Measurements from ENCODE around the gene HOPX.

The HOPX gene

DNA sequence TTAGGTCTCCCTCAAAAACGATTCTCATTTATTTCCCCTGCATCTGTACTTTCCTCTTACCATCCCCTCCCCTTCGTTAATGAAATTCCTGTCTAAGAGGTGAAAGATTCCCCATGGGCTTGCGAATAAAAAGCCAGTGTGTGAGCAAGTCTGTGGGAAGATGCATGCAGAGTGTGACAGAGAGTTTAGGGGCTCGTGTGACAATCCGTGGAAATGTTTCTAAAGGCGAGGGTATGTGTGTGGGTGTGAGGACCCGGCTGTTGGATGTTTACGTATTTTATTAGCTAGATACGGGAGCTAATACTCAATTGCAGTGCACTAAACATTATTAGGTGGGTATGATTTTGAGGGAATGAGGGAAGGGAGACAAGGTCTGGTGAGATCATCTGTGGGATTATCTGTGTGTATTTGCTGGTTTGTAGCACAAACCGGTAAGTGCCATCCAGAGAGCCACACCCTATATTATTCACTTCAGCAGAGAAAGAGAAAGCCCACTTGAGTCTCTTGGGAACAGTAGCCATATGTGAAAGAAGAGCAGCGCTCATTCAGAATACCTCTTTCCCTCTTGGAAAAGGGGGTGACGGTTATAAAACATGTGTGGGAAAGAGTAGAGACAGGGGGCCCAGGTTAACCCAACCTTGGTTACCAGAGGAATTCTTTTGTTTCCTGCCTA is 893 bp upstream of the HOPX start:
- H3K4me3 ChIP-seq (ENCODE audit: control insufficient read depth, low read depth, low read length) = no peak overlapping the region
- TF ChIP-seq, protein P1, sequence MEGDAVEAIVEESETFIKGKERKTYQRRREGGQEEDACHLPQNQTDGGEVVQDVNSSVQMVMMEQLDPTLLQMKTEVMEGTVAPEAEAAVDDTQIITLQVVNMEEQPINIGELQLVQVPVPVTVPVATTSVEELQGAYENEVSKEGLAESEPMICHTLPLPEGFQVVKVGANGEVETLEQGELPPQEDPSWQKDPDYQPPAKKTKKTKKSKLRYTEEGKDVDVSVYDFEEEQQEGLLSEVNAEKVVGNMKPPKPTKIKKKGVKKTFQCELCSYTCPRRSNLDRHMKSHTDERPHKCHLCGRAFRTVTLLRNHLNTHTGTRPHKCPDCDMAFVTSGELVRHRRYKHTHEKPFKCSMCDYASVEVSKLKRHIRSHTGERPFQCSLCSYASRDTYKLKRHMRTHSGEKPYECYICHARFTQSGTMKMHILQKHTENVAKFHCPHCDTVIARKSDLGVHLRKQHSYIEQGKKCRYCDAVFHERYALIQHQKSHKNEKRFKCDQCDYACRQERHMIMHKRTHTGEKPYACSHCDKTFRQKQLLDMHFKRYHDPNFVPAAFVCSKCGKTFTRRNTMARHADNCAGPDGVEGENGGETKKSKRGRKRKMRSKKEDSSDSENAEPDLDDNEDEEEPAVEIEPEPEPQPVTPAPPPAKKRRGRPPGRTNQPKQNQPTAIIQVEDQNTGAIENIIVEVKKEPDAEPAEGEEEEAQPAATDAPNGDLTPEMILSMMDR (IDR thresholded peaks at IDR 0.05; ENCODE audit: control insufficient read depth, insufficient read depth, low read depth, low read length, missing control alignments) = no peak
- DNase-seq (ENCODE audit: low read depth) = no peak

DNA sequence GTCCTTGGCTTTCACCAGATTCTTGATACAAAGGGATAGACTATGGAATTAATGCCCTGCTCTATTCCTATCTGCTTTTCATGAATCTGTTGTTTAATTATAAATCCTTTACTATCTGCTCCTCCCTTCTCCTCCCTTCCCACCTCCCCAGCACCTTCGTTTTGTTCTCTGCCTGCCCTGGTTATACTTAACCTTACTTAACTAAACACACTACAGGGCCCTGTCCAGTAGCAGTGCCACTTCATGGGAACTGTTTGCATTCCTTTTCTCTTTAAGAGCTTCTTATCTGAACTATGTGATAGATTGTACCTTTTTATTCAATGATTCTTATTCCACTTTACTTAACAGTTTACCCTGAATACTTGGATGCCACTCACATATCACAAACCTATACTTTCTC is 830 bp downstream of the HOPX start:
- TF ChIP-seq, protein P1 (IDR thresholded peaks at IDR 0.05; ENCODE audit: control insufficient read depth, insufficient read depth, low read depth, low read length, missing control alignments) = no peak
- no peak for DNase-seq (ENCODE audit: low read depth)
- H3K4me3 ChIP-seq (ENCODE audit: control insufficient read depth, low read depth, low read length) = no peak overlapping the region

DNA sequence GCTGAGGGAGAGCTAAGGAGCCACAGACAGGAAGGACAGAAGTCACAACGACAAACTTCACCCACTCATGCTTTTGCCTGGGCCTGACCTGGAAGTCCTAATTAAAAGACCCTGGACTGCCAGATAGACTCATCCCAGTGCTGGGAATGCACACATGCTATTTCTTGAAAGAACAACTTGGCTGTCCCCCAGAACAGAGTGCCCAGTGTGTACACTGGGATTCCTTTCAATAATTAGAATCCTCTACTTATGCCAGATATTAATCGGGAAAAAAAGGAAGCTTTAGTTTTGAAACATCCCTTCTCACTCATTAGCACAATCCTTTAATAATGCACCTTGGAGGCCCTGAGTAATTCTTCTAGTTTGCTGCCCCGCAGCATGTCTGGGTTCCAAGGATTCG is 3.4 kb downstream of the HOPX start:
- H3K4me3 ChIP-seq (ENCODE audit: control insufficient read depth, low read depth, low read length) = no peak overlapping the region
- TF ChIP-seq, protein P1 (IDR thresholded peaks at IDR 0.05; ENCODE audit: control insufficient read depth, insufficient read depth, low read depth, low read length, missing control alignments) = no peak
- no peak for DNase-seq (ENCODE audit: low read depth)

DNA sequence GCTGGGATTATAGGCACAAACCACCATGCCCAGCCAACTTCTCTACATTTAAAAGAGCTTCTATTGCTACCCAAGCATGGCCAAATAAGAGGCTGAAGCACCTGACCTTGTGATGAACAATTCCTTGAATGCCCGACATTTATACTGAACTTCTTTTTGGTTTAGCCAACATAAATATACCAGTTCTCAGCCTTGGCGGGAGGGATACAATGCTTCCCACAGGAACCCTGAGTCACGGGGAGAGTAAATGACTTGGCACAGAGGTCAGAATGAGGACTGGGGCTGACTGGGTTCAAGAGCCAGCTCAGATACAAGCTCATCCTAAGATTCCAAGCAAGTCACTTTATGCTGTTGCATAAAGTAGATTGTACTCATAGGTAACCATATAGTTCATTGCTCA is 6.1 kb downstream of the HOPX start:
- DNase-seq (ENCODE audit: low read depth) = no peak
- no peak overlapping the region for H3K4me3 ChIP-seq (ENCODE audit: control insufficient read depth, low read depth, low read length)
- TF ChIP-seq, protein P1 (IDR thresholded peaks at IDR 0.05; ENCODE audit: control insufficient read depth, insufficient read depth, low read depth, low read length, missing control alignments) = no peak

DNA sequence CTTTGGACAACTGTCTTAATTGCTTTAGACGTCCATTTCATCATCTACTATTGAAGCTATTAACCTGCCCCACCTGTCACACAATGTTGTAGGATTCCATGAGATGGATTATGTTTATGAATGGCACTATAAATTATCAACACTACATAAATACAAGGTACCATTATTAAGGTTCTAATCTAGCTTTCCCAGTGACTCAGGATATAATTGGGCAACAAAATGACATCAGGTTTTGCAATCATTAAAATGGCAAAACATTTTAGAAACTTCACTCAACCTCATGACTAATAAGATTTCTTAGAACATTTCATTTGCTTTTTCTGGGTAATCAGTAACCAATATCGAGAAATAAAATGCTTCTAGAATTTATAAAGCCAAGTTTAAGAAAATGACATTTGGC is 9.2 kb downstream of the HOPX start:
- H3K4me3 ChIP-seq (ENCODE audit: control insufficient read depth, low read depth, low read length) = no peak overlapping the region
- TF ChIP-seq, protein P1 (IDR thresholded peaks at IDR 0.05; ENCODE audit: control insufficient read depth, insufficient read depth, low read depth, low read length, missing control alignments) = no peak
- no peak for DNase-seq (ENCODE audit: low read depth)

DNA sequence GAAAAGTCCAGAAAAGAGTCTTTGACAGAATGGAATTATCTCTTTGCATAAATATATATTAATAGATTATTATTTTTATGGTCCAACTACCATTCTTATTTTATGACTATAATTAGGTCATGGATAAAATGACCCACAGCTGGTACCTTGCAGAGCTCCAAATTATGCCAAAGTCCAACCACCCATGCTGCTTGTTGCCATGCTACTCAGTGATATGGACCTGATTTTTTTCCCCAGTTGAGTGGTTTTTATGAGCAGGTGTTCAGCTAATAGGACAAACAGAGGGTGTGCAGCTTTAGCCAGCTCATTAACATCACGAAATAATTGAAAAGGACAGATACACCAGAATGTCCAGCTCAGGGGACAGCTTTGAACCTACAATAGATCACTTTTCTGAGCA is 9.7 kb downstream of the HOPX start:
- H3K4me3 ChIP-seq (ENCODE audit: control insufficient read depth, low read depth, low read length) = no peak overlapping the region
- TF ChIP-seq, protein P1 (IDR thresholded peaks at IDR 0.05; ENCODE audit: control insufficient read depth, insufficient read depth, low read depth, low read length, missing control alignments) = no peak
- no peak for DNase-seq (ENCODE audit: low read depth)

All from AG09309 (cell line).